CD14-positive monocyte (primary cell): ENCODE data around the gene VARS1. TPM values are rescaled to one million over a fixed set of nuclear protein-coding genes. Genes with fewer than 3 reads are reported as not detected.

Experiments used
- DNase-seq, 3 donors: peaks; one replicate each; pipeline ENCODE4 v3.0.0-alpha.2; 2011 to 2022
- H2AFZ ChIP-seq: 2 replicates; pipeline ENCODE4 v1.6.0; 2012; ENCODE audit warnings: mild to moderate bottlenecking, low read depth, low read length, inconsistent platforms; ENCODE audit not compliant: insufficient read depth, poor library complexity, severe bottlenecking
- H3K27ac ChIP-seq, 2 donors: 1 replicate in 1 of 2; 2 replicates in 1 of 2; pipeline ENCODE4 v1.5.1; 2012 to 2013; ENCODE audit warnings: low read length in 2 of 2, control low read depth in 1 of 2, inconsistent platforms in 1 of 2, low read depth in 1 of 2, mild to moderate bottlenecking in 1 of 2
- H3K27me3 ChIP-seq, 2 donors: one replicate each; pipeline versions ENCODE4 v1.6.0 to v1.6.1; 2011 to 2013; ENCODE audit warnings: low read length in 2 of 2; ENCODE audit not compliant: control insufficient read depth in 2 of 2, insufficient read depth in 2 of 2
- H3K36me3 ChIP-seq, 2 donors: replicated peaks in 1 of 2; 1 replicate in 1 of 2; 2 replicates in 1 of 2; pipeline versions ENCODE4 v1.5.1 to v1.6.1; 2012 to 2013; ENCODE audit warnings: low read length in 2 of 2, control low read depth in 1 of 2, inconsistent platforms in 1 of 2, mild to moderate bottlenecking in 1 of 2; ENCODE audit not compliant: insufficient read depth in 2 of 2, control insufficient read depth in 1 of 2
- H3K4me1 ChIP-seq, 2 donors: 1 replicate in 1 of 2; 2 replicates in 1 of 2; pipeline versions ENCODE4 v1.5.1 to v1.6.1; 2012 to 2013; ENCODE audit warnings: low read length in 2 of 2, control low read depth in 1 of 2, inconsistent platforms in 1 of 2, mild to moderate bottlenecking in 1 of 2, moderate library complexity in 1 of 2; ENCODE audit not compliant: insufficient read depth in 2 of 2, control insufficient read depth in 1 of 2
- H3K4me2 ChIP-seq: replicated peaks from 2 replicates; pipeline ENCODE3; 2012; ENCODE audit warnings: low read length, moderate library complexity, mild to moderate bottlenecking; ENCODE audit not compliant: poor library complexity, severe bottlenecking; ENCODE audit errors: extremely low read depth
- H3K4me3 ChIP-seq, 3 experiments: fragments of 200-600 bp in 1 of 3; sonication (generic) in 1 of 3; replicated peaks in 1 of 3; 1 replicate in 2 of 3; 2 replicates in 1 of 3; pipeline ENCODE4 v1.5.1; 2011 to 2013; ENCODE audit warnings: low read length in 3 of 3, mild to moderate bottlenecking in 3 of 3, control low read depth in 2 of 3, low read depth in 2 of 3, inconsistent platforms in 1 of 3, moderate library complexity in 1 of 3
- H3K79me2 ChIP-seq: 2 replicates; pipeline ENCODE4 v1.6.0; 2012; ENCODE audit warnings: mild to moderate bottlenecking, control low read depth, inconsistent platforms, low read length, moderate library complexity; ENCODE audit not compliant: insufficient read depth
- H3K9ac ChIP-seq: 2 replicates; pipeline ENCODE4 v1.6.0; 2017; ENCODE audit warnings: low read length, mild to moderate bottlenecking; ENCODE audit not compliant: insufficient read depth, poor library complexity, severe bottlenecking
- H3K9me3 ChIP-seq, 2 donors: replicated peaks in 1 of 2; 1 replicate in 1 of 2; 2 replicates in 1 of 2; pipeline versions ENCODE4 v1.5.1 to v1.6.1; 2012 to 2013; ENCODE audit warnings: low read length in 2 of 2, control low read depth in 1 of 2; ENCODE audit not compliant: control insufficient read depth in 1 of 2, insufficient read depth in 1 of 2
- H4K20me1 ChIP-seq: 2 replicates; pipeline ENCODE4 v1.6.0; 2012; ENCODE audit warnings: mild to moderate bottlenecking, low read length, control low read depth, moderate library complexity; ENCODE audit not compliant: insufficient read depth
- H3K27ac Mint-ChIP-seq, 7 donors: one replicate each; pipeline ENCODE4 v1.8.0; 2020; ENCODE audit warnings: mild to moderate bottlenecking in 7 of 7, mixed read lengths in 7 of 7, moderate library complexity in 6 of 7, inconsistent platforms in 2 of 7
- H3K27me3 Mint-ChIP-seq, 3 donors: one replicate each; pipeline ENCODE4 v1.8.0; 2021 to 2022; ENCODE audit warnings: low read depth in 3 of 3, mild to moderate bottlenecking in 3 of 3, mixed read lengths in 3 of 3, moderate library complexity in 3 of 3, inconsistent platforms in 1 of 3
- H3K36me3 Mint-ChIP-seq, 2 donors: one replicate each; pipeline ENCODE4 v1.8.0; 2020; ENCODE audit warnings: mixed read lengths in 2 of 2, inconsistent platforms in 1 of 2, mild to moderate bottlenecking in 1 of 2
- H3K4me1 Mint-ChIP-seq: one replicate; pipeline ENCODE4 v1.8.0; 2020; ENCODE audit warnings: mild to moderate bottlenecking, mixed read lengths
- H3K4me3 Mint-ChIP-seq, 2 donors: one replicate each; pipeline ENCODE4 v1.8.0; 2020; ENCODE audit warnings: mild to moderate bottlenecking in 2 of 2, mixed read lengths in 2 of 2, moderate library complexity in 1 of 2
- H3K9me3 Mint-ChIP-seq, 7 donors: one replicate each; pipeline ENCODE4 v1.8.0; 2020 to 2022; ENCODE audit warnings: mixed read lengths in 7 of 7, mild to moderate bottlenecking in 6 of 7, moderate library complexity in 6 of 7, inconsistent platforms in 2 of 7
- CTCF ChIP-seq: fragments of 200-600 bp; IDR thresholded peaks from one replicate; pipeline ENCODE4 v1.8.0; 2022; ENCODE audit warnings: antibody characterized with exemption, mild to moderate bottlenecking
- WGBS: methylation state at CpG from one replicate; pipeline ENCODE4 v1.1.5; 2013; ENCODE audit warnings: missing lambda C conversion rate; ENCODE audit not compliant: insufficient coverage; 5-methylcytosine and 5-hydroxymethylcytosine counted together
- intact Hi-C, 2 donors: fragments of 100-400 bp; cut with micrococcal nuclease; formaldehyde crosslinking; loops; one replicate each; pipeline versions ENCODE4 v1.15.0 to v1.15.1; 2023
- polyA plus RNA-seq, 3 donors: library from polyadenylated mRNA; depleted of rRNA in 1 of 3; unstranded in 2 of 3; stranded (reverse) in 1 of 3; fragments of 300-500 nt in 2 of 3; fragments of >200 nt in 1 of 3; fragmentation: Illumina TruSeq in 2 of 3; gene quantifications; 1 replicate in 2 of 3; 2 replicates in 1 of 3; pipeline ENCODE4 v1.2.3, GENCODE V29; 2012 to 2021

VARS1 gene
- polyA plus RNA-seq, 3 donors: 22.2 to 28.9 (median 27.3) TPM

DNA sequence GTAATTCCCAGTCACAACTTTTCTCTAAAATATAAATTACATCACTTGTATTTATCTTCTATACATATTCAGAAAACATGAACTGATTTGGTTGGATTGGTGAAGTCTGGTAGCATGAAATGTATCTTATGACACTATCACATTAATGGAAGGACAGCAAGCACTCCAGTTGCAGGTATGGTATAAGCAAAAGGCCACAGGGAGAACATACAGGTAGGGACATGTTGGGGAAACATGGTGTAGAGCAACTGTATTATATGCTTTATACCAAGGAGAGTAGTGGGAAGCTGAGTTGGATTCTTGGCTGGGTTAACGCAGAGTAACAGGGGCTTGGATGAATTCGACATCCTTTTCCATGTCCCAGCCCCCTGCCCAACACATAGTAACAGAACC lies 1.4 kb upstream of the VARS1 start:
- Mint-ChIP-seq H3K27ac (peak overlapping the region in 6 of 7 donors; percentile 13 to 87 (median 59)), H3K4me1 (peaks cover 21% of the 10 kb centered on the region), H3K36me3 (peaks cover 14 to 24% of the 10 kb centered on the region in 2 donors), H3K9me3 (no peaks in the 10 kb centered on the region), H3K27me3 (peaks cover 0 to 2% (median 0%) of the 10 kb centered on the region in 3 donors), H3K4me3 (no peak overlapping the region)
- peaks cover 3 to 22% of the 10 kb centered on the region in 2 donors for H3K36me3 ChIP-seq
- peaks cover 19 to 27% of the 10 kb centered on the region in 2 donors for H3K4me1 ChIP-seq
- no peak overlapping the region for H3K4me3 ChIP-seq
- H3K9me3 ChIP-seq: no peaks in the 10 kb centered on the region
- H3K79me2 ChIP-seq: peaks cover 31% of the 10 kb centered on the region
- intact Hi-C loops: loop anchor here in 1 of 2 donors (10.0 kb wide), 1 partner anchor 62 kb away; the partner anchor contains the start of gene CLIC1
- H3K4me2 ChIP-seq: no peak overlapping the region
- H4K20me1 ChIP-seq: no peaks in the 10 kb centered on the region
- H2AFZ ChIP-seq: no peak overlapping the region
- no peak overlapping the region for H3K9ac ChIP-seq
- no peak for DNase-seq
- peak overlapping the region in 1 of 2 donors; percentile 31 for H3K27ac ChIP-seq
- no peak for TF ChIP-seq CTCF
- WGBS: no CpG with 5 or more reads among the region's 2 CpGs
- no peaks in the 10 kb centered on the region for H3K27me3 ChIP-seq

DNA sequence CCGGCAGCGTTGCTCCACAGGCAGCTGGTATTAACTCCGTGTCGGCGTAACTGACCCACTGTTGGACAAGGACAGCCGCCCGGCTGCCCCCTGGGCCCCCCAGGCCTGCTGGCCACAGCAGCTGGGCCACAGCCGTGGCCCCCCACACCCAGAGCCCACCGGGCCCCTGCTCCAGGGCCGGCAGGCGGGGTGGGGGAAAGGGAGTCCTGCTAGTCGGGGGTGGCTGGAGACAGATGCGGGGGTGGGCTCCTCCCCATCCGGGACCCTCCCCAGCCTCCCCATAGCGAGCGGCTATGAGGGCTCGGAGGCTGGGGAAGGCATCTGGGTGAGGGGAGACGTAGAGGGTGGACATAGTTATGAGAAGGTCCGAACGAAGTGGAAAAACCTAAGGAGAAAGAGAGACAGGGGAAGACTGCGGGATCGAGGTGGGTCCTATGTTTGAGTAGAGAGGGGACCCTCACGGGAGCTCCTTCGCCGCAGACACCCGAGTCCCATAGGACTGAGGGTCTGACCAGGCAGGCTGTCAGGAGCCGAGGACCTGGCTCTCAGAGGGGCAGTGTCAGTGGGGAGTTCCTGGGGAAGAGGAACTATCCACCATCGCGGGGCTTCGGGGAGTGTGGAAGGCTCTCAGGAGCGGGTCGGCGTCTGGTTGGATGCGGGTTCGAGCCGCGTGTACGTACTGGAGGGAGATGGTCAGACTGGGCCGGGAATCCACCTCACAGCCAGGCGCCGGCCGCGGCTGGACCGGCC lies 511 bp downstream of the VARS1 start:
- TF ChIP-seq CTCF: no peak
- Mint-ChIP-seq H3K36me3 (peaks cover 17 to 30% of the 10 kb centered on the region in 2 donors), H3K27me3 (no peaks in the 10 kb centered on the region), H3K27ac (peak overlapping the region; percentile 97 to 99 (median 99)), H3K4me1 (peaks cover 28% of the 10 kb centered on the region), H3K9me3 (no peaks in the 10 kb centered on the region), H3K4me3 (peak overlapping the region; percentile 99)
- peak overlapping the region; percentile 98 for H2AFZ ChIP-seq
- no peaks in the 10 kb centered on the region for H3K9me3 ChIP-seq
- no peaks in the 10 kb centered on the region for H4K20me1 ChIP-seq
- peak overlapping the region; percentile 54 to 95 for H3K27ac ChIP-seq
- peak overlapping the region; percentile 94 for H3K9ac ChIP-seq
- peak in 2 of 3 donors; percentile 12 to 60 for DNase-seq
- peaks cover 7 to 22% of the 10 kb centered on the region in 2 donors for H3K36me3 ChIP-seq
- H3K79me2 ChIP-seq: peaks cover 28% of the 10 kb centered on the region
- peak overlapping the region; percentile 61 to 98 (median 66) for H3K4me3 ChIP-seq
- 2% methylated on average over 35 of the region's 44 CpGs for WGBS
- H3K27me3 ChIP-seq: no peaks in the 10 kb centered on the region
- peak overlapping the region; percentile 96 for H3K4me2 ChIP-seq
- H3K4me1 ChIP-seq: peaks cover 24 to 35% of the 10 kb centered on the region in 2 donors
- intact Hi-C loops: loop anchor here (2.0 to 10.0 kb wide), 3 partner anchors 26 to 60 kb away; partner anchors contain the start of gene CLIC1 (in 1 of the 2)
